ENCODE results near the gene ZNF296. TPM values are rescaled to one million over a fixed set of nuclear protein-coding genes. Genes with fewer than 3 reads are reported as not detected.

ZNF296 gene
- 0.54 and 1.2 TPM in 2 replicates for total RNA-seq

DNA sequence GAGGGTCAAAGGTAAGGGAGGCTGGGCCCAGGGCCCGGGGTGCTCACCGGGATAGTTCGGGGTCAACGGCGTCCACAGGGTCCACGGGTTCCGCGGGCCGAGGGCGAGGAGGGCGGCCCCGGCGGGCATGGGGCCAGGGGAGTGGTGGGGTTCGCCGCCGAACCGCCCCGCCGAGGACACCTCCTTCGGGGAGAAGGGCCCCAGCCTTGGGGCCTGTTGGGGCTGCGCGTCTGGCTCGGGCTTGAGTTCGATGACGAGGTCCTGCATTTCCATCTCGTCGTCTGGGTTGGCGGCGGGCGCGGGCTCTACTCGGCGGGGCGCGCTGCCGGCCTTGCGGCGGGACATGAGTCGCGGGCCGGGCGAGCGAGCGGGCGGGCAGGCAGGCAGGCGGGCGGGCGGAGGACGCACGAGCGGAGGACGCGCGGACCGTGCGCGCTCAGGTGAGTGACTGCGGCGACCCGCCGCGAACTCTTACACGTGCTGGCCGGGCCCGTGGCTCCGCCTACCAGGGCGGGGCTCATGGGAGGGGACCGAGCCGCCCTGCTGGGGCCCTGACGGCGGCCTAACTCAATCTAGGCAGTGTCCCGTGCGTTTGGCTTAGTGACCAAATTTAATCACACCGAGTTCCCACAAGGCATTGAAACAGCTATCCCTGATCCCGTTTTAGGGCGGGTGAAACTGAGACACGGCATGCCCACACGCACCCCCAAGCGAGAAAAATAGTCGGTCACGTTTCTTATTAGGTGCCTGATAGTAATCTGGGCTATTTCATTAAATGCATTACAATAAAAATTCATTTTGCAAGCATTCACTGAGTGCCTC lies at the start of gene ZNF296:
TSS of gene ZNF296 (minus strand) at position 450 of the 822 bp plus-strand sequence. CDS start at position 345, 105 bp downstream.

DNA sequence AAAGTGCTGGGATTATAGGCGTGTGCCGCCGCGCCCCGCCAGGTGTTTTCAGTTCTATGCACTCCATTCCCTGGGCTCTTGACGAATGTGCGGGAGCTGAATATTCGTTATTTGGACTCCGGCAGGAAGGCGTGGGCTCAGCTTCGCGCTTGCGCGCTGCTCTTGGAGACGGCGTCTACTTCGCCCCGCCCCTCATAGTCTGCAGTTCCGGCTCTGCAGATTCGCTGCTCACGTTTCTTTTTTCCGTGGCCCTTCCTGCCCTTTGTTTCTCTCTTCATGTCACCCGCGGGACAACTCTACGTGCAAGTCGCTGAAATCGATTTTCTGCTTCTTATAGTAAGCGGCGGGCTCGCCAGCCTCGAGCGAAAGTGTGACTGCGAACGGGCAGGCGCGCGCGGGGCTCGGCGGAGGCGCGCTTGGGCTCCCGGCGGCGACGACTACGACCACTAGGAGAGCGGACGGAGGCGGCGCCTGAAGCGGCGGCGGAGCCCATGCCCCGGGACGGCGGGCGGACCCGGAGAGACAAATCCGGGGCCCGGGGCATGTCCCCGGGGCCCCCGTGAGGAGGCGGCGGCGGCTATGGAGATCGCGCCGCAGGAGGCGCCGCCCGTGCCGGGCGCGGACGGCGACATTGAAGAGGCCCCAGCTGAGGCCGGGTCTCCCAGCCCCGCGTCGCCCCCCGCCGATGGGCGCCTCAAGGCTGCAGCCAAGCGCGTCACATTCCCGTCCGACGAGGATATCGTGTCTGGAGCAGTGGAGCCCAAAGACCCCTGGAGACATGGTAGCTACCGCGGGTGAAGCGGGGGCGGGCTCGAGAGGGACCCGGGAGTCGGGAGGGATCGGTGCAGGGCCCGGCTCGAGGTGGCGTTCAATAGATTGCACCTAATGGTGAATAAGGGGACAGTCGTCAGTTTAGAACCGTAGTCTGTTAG lies 16.7 kb upstream of the ZNF296 start, which contains the start of gene PPP1R37:
TSS of gene PPP1R37 (plus strand) at position 433 of the 932 bp plus-strand sequence. CDS start at position 580, 147 bp downstream.

DNA sequence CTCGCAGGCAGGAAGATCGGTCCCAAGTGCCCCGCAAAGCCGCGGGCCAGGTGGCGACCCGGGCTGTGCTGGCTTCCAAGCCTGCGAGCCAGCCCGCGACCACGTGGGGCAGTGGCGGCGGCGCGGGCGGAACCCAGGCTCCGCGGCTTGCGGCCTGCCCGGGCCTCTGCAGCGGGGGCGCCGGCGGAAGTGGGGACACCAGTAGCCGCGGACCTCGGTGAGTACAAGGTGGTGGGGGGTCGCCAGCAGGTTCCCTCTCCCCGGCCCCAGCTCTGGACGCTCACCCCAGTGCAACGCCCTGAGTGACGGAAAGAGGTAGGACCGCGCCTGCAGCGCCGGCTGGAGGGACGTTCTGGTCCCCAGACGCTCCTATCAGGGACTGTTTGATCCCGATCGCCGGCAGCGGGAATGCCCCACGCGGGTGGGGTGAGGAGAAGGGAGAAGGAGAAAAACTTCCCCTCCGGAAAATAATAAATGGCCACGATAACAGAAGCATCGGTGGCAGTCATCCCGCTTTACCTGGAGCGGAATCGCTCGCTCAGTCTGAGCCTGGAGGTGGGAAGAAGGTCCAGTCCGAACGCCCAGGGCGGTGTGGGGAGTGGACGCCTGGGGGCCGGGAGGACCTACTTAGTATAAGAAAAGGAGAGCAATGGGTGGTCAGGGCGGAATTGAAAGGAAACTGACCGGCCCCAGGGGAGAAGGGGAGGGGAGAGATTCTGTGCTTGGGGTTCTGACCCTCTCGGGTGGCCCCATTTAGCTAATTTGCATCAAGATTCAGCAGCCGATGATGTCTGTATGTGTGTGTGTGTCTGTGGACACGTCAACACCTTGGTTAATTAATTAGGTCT lies 3.0 kb upstream of the ZNF296 start, which contains the start of gene GEMIN7:
TSS of gene GEMIN7 (plus strand) at position 198 of the 848 bp plus-strand sequence. CDS start 10,855 bp downstream, outside the sequence.

GRCh38 chr19:45038931-45039893 lies 37.1 kb downstream of the ZNF296 start, which contains the start of gene CLASRP:
TSS of gene CLASRP (plus strand) at chr19:45039045. CDS start at chr19:45040213, 1,168 bp downstream.

Other genes starting within 250 kb of the ZNF296 start
- gene NECTIN2, start 230.2 kb downstream of the ZNF296 start, total RNA-seq = 237 and 256 TPM in 2 replicates
- 120 and 129 TPM in 2 replicates for gene TOMM40, start 185.2 kb downstream of the ZNF296 start, total RNA-seq
- 1.2 and 3.1 TPM in 2 replicates for gene APOE, start 170.7 kb downstream of the ZNF296 start, total RNA-seq
- gene APOC1, start 161.9 kb downstream of the ZNF296 start, total RNA-seq = 2.1 TPM in 1 of 2 replicates, not detected in the other
- gene APOC4, start 134.2 kb downstream of the ZNF296 start, total RNA-seq = not detected in 2 replicates
- gene APOC2, start 130.4 kb downstream of the ZNF296 start, total RNA-seq = not detected in 2 replicates
- gene CLPTM1, start 121.1 kb downstream of the ZNF296 start, total RNA-seq = 58.2 and 60.5 TPM in 2 replicates
- 19.4 and 26.3 TPM in 2 replicates for gene RELB, start 75.0 kb downstream of the ZNF296 start, total RNA-seq
- 37.9 and 50.6 TPM in 2 replicates for gene CLASRP, start 37.4 kb downstream of the ZNF296 start, total RNA-seq
- 61.6 and 68.9 TPM in 2 replicates for gene GEMIN7, start 2.8 kb upstream of the ZNF296 start, total RNA-seq
- 30.6 and 32.1 TPM in 2 replicates for gene PPP1R37, start 16.7 kb upstream of the ZNF296 start, total RNA-seq
- gene NKPD1, start 84.5 kb upstream of the ZNF296 start, total RNA-seq = 0.05 TPM in 1 of 2 replicates, not detected in the other
- gene TRAPPC6A, start 101.8 kb upstream of the ZNF296 start, total RNA-seq = 7.7 and 15.8 TPM in 2 replicates
- gene BLOC1S3, start 102.3 kb upstream of the ZNF296 start, total RNA-seq = 4.3 and 9.6 TPM in 2 replicates
- gene EXOC3L2, start 168.9 kb upstream of the ZNF296 start, total RNA-seq = 1.9 and 2.6 TPM in 2 replicates
- 10.0 and 18.8 TPM in 2 replicates for gene MARK4, start 174.8 kb upstream of the ZNF296 start, total RNA-seq
- not detected in 2 replicates for gene CKM, start 246.4 kb upstream of the ZNF296 start, total RNA-seq

Measured in mammary microvascular endothelial cell (primary cell).